ENCODE measurements around the gene EXOC4. TPM values are rescaled to one million over a fixed set of nuclear protein-coding genes. Genes with fewer than 3 reads are reported as not detected.

Gene EXOC4
- total RNA-seq, 1 experiment from 2014 or later = 75.8 TPM

GRCh38 chr7:134089446-134089845 is 836.6 kb downstream of the EXOC4 start:
- no peaks in the 10 kb centered on the region for H3K79me1 ChIP-seq (ENCODE audit: insufficient read depth, low read depth, low read length, poor library complexity, severe bottlenecking)
- Mint-ChIP-seq H3K4me1 (no peaks in the 10 kb centered on the region), H3K27me3 (ENCODE audit: low read depth) (no peaks in the 10 kb centered on the region), H3K4me3 (no peak overlapping the region), H3K36me3 (ENCODE audit: insufficient read depth in 1 of 3, low read depth in 3 of 3) (peaks cover 35 to 86% (median 67%) of the 10 kb centered on the region in 3 experiments), H3K27ac (no peak overlapping the region), H3K9me3 (peaks cover 74 to 78% of the 10 kb centered on the region in 2 experiments)
- no peak overlapping the region for H2AFZ ChIP-seq (ENCODE audit: low read length)
- no peaks in the 10 kb centered on the region for H3K27me3 ChIP-seq (ENCODE audit: insufficient read depth, low read length)
- H3K56ac ChIP-seq (ENCODE audit: insufficient read length, low read depth, low read length) = no peak overlapping the region
- H4K20me1 ChIP-seq (ENCODE audit: control insufficient read depth, insufficient read depth, insufficient read length) = no peaks in the 10 kb centered on the region
- no peaks in the 10 kb centered on the region for H3K79me2 ChIP-seq (ENCODE audit: insufficient read depth, low read length)
- H3K4me2 ChIP-seq (ENCODE audit: insufficient read depth, insufficient read length, low read length) = no peak overlapping the region
- H2BK20ac ChIP-seq (ENCODE audit: low read depth, low read length, poor library complexity, severe bottlenecking) = no peak overlapping the region
- no peak overlapping the region for H3K14ac ChIP-seq (ENCODE audit: insufficient read depth, low read length)
- no peak overlapping the region for H3K9ac ChIP-seq (ENCODE audit: extremely low read depth, insufficient read length, low read length)
- H3K4ac ChIP-seq (ENCODE audit: low read depth, low read length) = no peak overlapping the region
- H2BK15ac ChIP-seq (ENCODE audit: low read depth, low read length) = no peak overlapping the region
- H4K5ac ChIP-seq (ENCODE audit: insufficient read length, low read depth, low read length) = no peak overlapping the region
- no peak overlapping the region for H3K23ac ChIP-seq (ENCODE audit: insufficient read length, low read depth, low read length)
- no peak overlapping the region for H2BK120ac ChIP-seq (ENCODE audit: low read depth, low read length, poor library complexity, severe bottlenecking)
- H4K8ac ChIP-seq (replicated peaks; ENCODE audit: insufficient read length, low read depth, low read length) = no peak overlapping the region
- no peak overlapping the region for H2BK12ac ChIP-seq (ENCODE audit: insufficient read length, low read depth, low read length)
- H4K91ac ChIP-seq (ENCODE audit: insufficient read length, low read depth, low read length) = no peak overlapping the region
- WGBS (ENCODE audit: extremely low coverage, insufficient read length, low lambda C conversion rate) = no CpG with 5 or more reads among the region's 4 CpGs
- DNase-seq = no peak
- no peaks in the 10 kb centered on the region for H3K23me2 ChIP-seq (ENCODE audit: insufficient read length, low read depth, low read length, poor library complexity, severe bottlenecking)
- no peak overlapping the region for H3K27ac ChIP-seq (ENCODE audit: insufficient read length, low read depth, low read length)
- H2BK5ac ChIP-seq (ENCODE audit: insufficient read length, low read length) = no peak overlapping the region
- no peak overlapping the region for H2AK5ac ChIP-seq (ENCODE audit: insufficient read length, low read length)
- no peak overlapping the region for H3T11ph ChIP-seq (ENCODE audit: low read length)
- H3K9me3 ChIP-seq (ENCODE audit: control insufficient read depth, low read depth, low read length) = peaks cover 34% of the 10 kb centered on the region
- no peak overlapping the region for H3K18ac ChIP-seq (ENCODE audit: insufficient read length, low read depth, low read length)
- no peak for TF ChIP-seq CTCF (conservative IDR thresholded peaks at IDR 0.05)
- H3K4me1 ChIP-seq (ENCODE audit: insufficient read depth, low read length) = no peaks in the 10 kb centered on the region
